GM12874 (cell line): ENCODE results near the gene ACVRL1.

Experiments
- TF ChIP-seq, protein P1 (sequence below): IDR thresholded peaks from 2 replicates; pipeline ENCODE4 v1.5.1; 2011; ENCODE audit warnings: low read depth, mild to moderate bottlenecking, control low read depth, low read length, moderate library complexity; ENCODE audit not compliant: insufficient read depth

The ACVRL1 gene

DNA sequence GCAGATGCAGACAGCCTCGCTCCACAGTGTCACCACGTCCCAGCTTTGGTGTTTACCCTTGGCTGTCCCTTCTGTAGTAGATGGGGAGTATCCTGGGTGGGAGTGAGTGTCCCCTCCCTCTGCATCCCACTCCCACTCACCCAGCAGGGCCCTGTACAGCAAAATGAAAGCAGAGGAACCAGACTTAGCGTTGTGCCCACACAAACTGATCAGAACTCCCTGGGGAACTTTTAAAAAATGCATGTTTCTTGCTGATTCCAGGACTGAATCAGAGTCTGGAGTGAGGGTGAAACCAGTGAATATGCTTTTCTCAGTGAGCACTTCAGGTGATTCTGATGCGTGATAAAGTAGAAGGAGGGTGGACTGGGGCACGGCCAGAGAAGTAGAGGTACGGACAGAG is 2.9 kb downstream of the ACVRL1 start:
- TF ChIP-seq, protein P1, sequence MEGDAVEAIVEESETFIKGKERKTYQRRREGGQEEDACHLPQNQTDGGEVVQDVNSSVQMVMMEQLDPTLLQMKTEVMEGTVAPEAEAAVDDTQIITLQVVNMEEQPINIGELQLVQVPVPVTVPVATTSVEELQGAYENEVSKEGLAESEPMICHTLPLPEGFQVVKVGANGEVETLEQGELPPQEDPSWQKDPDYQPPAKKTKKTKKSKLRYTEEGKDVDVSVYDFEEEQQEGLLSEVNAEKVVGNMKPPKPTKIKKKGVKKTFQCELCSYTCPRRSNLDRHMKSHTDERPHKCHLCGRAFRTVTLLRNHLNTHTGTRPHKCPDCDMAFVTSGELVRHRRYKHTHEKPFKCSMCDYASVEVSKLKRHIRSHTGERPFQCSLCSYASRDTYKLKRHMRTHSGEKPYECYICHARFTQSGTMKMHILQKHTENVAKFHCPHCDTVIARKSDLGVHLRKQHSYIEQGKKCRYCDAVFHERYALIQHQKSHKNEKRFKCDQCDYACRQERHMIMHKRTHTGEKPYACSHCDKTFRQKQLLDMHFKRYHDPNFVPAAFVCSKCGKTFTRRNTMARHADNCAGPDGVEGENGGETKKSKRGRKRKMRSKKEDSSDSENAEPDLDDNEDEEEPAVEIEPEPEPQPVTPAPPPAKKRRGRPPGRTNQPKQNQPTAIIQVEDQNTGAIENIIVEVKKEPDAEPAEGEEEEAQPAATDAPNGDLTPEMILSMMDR = no peak

DNA sequence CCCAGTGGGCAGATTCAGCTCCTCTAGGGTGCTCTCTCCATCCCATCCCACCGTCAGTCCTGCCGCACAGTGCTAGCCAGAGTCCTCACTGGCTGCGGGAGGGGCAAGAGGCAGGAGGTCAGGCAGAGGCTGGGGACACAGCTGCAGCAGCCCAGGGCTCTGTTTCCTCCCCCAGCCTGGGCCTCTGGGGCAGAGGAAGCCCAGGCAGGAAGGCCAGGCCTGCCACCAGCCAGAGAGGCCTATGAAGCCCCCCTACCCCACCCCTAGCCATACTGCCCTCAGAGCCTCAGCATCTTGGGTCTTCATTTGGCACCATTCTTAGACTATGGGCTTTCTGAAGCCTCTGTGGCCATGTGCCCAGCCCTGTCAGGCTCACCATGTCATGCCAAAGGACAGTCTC is 3.4 kb downstream of the ACVRL1 start:
- TF ChIP-seq, protein P1 = no peak

DNA sequence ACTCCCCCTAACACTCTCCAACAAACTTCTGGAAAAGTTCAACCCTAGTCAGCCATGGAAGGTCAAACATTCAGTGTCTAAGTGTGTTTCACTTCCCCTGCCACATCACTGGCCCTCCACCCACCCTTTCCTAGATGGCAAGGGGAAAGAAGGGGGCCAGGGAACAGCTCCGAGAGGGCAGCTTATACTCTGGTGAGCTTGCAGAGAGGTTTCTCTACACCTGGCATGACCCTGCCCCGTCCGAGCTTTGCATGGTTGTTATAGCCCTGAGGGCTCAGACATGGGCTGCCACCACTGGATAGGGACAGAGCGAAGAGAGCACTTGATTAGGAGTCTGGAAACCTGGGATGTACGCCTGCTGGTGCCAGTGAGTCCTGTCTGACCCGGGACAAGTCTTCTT is 4.0 kb downstream of the ACVRL1 start:
- TF ChIP-seq, protein P1 = no peak

DNA sequence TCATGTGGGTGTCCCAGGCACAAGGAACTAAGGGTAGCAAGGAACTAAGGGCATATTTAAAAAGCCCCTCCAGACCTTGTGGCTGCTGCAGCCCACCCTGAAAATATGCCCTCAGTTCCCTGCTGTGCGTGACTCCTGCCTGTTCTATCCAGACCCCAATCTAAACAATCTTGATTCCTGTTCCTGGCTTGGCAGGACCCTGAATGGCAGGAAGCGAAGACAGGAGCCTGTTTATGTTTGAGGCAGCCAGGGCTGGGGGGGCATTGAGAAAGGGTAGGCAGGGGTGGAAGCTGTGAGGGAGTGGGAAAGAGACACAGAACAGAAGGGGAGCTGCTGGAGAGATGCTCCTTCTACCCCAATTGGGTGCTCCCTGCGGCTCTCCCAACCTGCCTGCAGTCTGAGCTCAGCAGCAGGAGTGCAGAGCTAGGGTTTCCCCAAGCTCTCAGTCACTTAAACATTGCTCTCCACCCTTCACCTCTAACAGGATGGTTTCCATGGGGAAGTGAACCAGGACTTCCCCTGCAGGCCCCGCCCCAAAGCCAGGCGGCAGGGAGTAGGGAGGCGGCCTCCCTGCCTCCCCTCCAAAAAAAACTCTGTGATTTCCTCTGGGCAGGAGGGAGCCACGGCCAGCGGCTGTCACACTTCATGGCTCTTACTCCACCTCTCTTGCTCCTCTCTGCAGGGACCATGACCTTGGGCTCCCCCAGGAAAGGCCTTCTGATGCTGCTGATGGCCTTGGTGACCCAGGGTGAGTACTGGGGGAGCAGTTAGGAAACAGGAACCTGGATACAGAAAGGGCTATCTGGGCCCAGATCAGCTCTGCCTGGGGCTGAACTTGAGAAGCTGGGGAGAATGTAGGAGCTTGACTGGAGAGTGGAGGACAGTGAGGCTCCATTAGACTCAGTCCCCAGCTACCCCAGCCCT is 4.7 kb downstream of the ACVRL1 start:
- TF ChIP-seq, protein P1 = no peak

DNA sequence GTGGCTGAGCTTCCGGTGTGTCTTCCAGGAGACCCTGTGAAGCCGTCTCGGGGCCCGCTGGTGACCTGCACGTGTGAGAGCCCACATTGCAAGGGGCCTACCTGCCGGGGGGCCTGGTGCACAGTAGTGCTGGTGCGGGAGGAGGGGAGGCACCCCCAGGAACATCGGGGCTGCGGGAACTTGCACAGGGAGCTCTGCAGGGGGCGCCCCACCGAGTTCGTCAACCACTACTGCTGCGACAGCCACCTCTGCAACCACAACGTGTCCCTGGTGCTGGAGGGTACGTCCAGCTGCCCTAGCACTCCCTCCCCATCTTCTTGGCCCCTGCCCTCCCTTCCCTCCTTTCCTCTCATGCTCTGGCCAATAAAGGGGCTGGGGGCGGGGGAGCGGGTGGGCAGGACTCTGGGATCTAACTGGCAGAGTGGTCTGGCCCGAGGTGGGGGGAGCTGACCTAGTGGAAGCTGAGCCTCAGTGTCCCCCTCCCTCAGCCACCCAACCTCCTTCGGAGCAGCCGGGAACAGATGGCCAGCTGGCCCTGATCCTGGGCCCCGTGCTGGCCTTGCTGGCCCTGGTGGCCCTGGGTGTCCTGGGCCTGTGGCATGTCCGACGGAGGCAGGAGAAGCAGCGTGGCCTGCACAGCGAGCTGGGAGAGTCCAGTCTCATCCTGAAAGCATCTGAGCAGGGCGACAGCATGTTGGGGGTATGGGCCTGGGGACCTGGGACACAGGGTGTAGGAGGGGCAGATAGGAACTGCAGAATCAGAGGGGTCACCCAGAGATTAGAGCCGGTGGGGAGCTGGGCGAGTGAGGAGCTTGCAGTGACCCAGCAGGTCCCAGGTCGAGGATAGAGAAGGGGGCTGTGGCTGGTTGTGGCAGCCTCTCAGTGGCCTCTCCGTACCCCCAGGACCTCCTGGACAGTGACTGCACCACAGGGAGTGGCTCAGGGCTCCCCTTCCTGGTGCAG is 6.0 kb downstream of the ACVRL1 start:
- TF ChIP-seq, protein P1 = peak; percentile 28; the same call in 1 of the 2 replicates

DNA sequence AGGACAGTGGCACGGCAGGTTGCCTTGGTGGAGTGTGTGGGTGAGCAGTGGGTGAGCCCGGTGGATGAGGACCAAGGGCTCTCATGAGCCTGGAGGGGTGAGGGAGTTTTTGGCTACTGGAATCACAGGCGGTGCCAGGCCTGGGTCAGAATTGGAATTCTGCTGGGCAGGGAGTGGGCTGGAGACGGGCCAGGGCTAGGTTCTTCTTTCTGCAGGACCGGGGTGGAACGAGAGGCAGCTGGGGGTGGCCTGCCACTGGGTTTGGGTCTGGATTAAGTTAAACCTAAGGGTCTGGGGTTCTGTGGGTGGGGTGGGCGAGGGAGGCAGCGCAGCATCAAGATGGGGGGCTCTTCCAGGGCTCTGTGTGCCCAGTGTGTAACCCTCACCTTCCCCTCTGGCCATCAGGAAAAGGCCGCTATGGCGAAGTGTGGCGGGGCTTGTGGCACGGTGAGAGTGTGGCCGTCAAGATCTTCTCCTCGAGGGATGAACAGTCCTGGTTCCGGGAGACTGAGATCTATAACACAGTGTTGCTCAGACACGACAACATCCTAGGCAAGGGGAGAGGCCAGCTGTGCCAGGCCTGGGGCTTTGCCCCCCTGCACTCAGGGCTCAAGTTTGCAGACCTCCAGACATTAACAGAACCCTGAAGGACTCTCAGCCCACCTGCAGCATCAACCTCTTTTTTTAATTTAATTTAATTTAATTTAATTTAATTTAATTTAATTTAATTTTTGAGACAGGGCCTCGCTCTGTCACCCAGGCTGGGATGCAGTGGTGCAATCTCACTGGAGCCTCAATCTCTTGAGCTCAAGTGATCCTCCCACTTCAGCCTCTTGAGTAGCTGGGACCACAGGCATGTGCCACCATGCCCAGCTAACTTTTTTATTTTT is 7.0 kb downstream of the ACVRL1 start:
- TF ChIP-seq, protein P1 = no peak
